HUES48 (cell line): ENCODE data around the gene PPIB.

Experiments
- H3K27ac ChIP-seq: one replicate; pipeline ENCODE4 v1.7.0; 2013; ENCODE audit warnings: low read depth, low read length, inconsistent platforms
- H3K27me3 ChIP-seq: 2 replicates; pipeline ENCODE4 v1.6.1; 2013; ENCODE audit warnings: mild to moderate bottlenecking, low read length; ENCODE audit not compliant: control insufficient read depth, insufficient read depth
- H3K36me3 ChIP-seq: 2 replicates; pipeline ENCODE4 v1.6.1; 2013; ENCODE audit warnings: low read length; ENCODE audit not compliant: control insufficient read depth, insufficient read depth
- H3K4me1 ChIP-seq: 2 replicates; pipeline ENCODE4 v1.6.1; 2013; ENCODE audit warnings: mild to moderate bottlenecking, low read length; ENCODE audit not compliant: control insufficient read depth, insufficient read depth
- H3K4me3 ChIP-seq: 2 replicates; pipeline ENCODE4 v1.5.1; 2013; ENCODE audit warnings: mild to moderate bottlenecking, low read depth, low read length
- H3K9ac ChIP-seq: 2 replicates; pipeline ENCODE4 v1.6.1; 2013; ENCODE audit warnings: mild to moderate bottlenecking, low read depth, low read length, moderate library complexity
- H3K9me3 ChIP-seq: 2 replicates; pipeline ENCODE4 v1.6.1; 2013; ENCODE audit warnings: low read length; ENCODE audit not compliant: control insufficient read depth, insufficient read depth

PPIB gene

GRCh38 chr15:64185146-64185911, 22.5 kb upstream of the PPIB start:
- Histone ChIP-seq H3K27ac (no peak overlapping the region), H3K4me1 (no peaks in the 10 kb centered on the region), H3K27me3 (no peaks in the 10 kb centered on the region), H3K4me3 (no peak overlapping the region), H3K9ac (no peak overlapping the region), H3K36me3 (peaks cover 19% of the 10 kb centered on the region; the same call in 1 of the 2 replicates), H3K9me3 (no peaks in the 10 kb centered on the region)

- Histone ChIP-seq H3K27me3 (no peaks in the 10 kb centered on the region), H3K9ac (no peak overlapping the region), H3K9me3 (no peaks in the 10 kb centered on the region), H3K4me3 (no peak overlapping the region), H3K27ac (no peak overlapping the region), H3K4me1 (no peaks in the 10 kb centered on the region), H3K36me3 (peaks cover 24% of the 10 kb centered on the region; the same call in 1 of the 2 replicates)
Measured at GRCh38 chr15:64182859-64183370, 20.1 kb upstream of the PPIB start.

- H3K36me3 ChIP-seq: peaks cover 21% of the 10 kb centered on the region
- H3K27me3 ChIP-seq: no peaks in the 10 kb centered on the region
- no peak overlapping the region for H3K9ac ChIP-seq
- H3K4me1 ChIP-seq: no peaks in the 10 kb centered on the region
- H3K4me3 ChIP-seq: no peak overlapping the region
- no peak overlapping the region for H3K27ac ChIP-seq
- no peaks in the 10 kb centered on the region for H3K9me3 ChIP-seq
Measured at GRCh38 chr15:64180235-64180824, 17.5 kb upstream of the PPIB start.

- peaks cover 12% of the 10 kb centered on the region for H3K36me3 ChIP-seq
- no peak overlapping the region for H3K27ac ChIP-seq
- H3K4me3 ChIP-seq: no peak overlapping the region
- H3K4me1 ChIP-seq: peaks cover 16% of the 10 kb centered on the region
- H3K27me3 ChIP-seq: no peaks in the 10 kb centered on the region
- H3K9me3 ChIP-seq: no peaks in the 10 kb centered on the region
- H3K9ac ChIP-seq: no peak overlapping the region
Measured at GRCh38 chr15:64166102-64166890, 3.5 kb upstream of the PPIB start.

GRCh38 chr15:64164436-64164835, 1.6 kb upstream of the PPIB start:
- H3K9ac ChIP-seq: no peak overlapping the region
- H3K27me3 ChIP-seq: no peaks in the 10 kb centered on the region
- H3K4me3 ChIP-seq: no peak overlapping the region
- H3K27ac ChIP-seq: peak overlapping the region; percentile 24
- no peaks in the 10 kb centered on the region for H3K9me3 ChIP-seq
- H3K36me3 ChIP-seq: peaks cover 15% of the 10 kb centered on the region
- peaks cover 16% of the 10 kb centered on the region for H3K4me1 ChIP-seq

- Histone ChIP-seq H3K4me1 (peaks cover 16% of the 10 kb centered on the region), H3K27ac (peak overlapping the region; percentile 85), H3K36me3 (peaks cover 21% of the 10 kb centered on the region), H3K4me3 (peak overlapping the region; percentile 57), H3K9ac (no peak overlapping the region), H3K9me3 (no peaks in the 10 kb centered on the region), H3K27me3 (no peaks in the 10 kb centered on the region)
Measured at GRCh38 chr15:64163659-64164362, 989 bp upstream of the PPIB start.

- H3K9ac ChIP-seq: peak overlapping the region; percentile 86
- H3K36me3 ChIP-seq: peaks cover 34% of the 10 kb centered on the region
- peak overlapping the region; percentile 89 for H3K4me3 ChIP-seq
- H3K9me3 ChIP-seq: no peaks in the 10 kb centered on the region
- H3K27me3 ChIP-seq: no peaks in the 10 kb centered on the region
- peaks cover 16% of the 10 kb centered on the region for H3K4me1 ChIP-seq
- peak overlapping the region; percentile 86 for H3K27ac ChIP-seq
Measured at GRCh38 chr15:64162478-64162868, 349 bp downstream of the PPIB start.

GRCh38 chr15:64161688-64162477, 939 bp downstream of the PPIB start:
- peak overlapping the region; percentile 89 for H3K4me3 ChIP-seq
- no peaks in the 10 kb centered on the region for H3K27me3 ChIP-seq
- H3K36me3 ChIP-seq: peaks cover 40% of the 10 kb centered on the region
- H3K27ac ChIP-seq: peak overlapping the region; percentile 86
- no peaks in the 10 kb centered on the region for H3K9me3 ChIP-seq
- peaks cover 16% of the 10 kb centered on the region for H3K4me1 ChIP-seq
- H3K9ac ChIP-seq: peak overlapping the region; percentile 86

GRCh38 chr15:64158363-64159134, 4.3 kb downstream of the PPIB start:
- no peaks in the 10 kb centered on the region for H3K9me3 ChIP-seq
- peaks cover 8% of the 10 kb centered on the region for H3K4me1 ChIP-seq
- no peak overlapping the region for H3K27ac ChIP-seq
- H3K4me3 ChIP-seq: no peak overlapping the region
- peaks cover 68% of the 10 kb centered on the region for H3K36me3 ChIP-seq
- no peak overlapping the region for H3K9ac ChIP-seq
- H3K27me3 ChIP-seq: no peaks in the 10 kb centered on the region
